UCSD-AML1 (cell line): ENCODE measurements around the gene ATP1B2.
"Not testable (repeated sequence)": the region's sequence is repeated elsewhere in the genome, so short reads cannot be mapped to it uniquely, and the experiment has no call there.

Experiments
- DNase-seq: peaks from one replicate; lab custom pipeline; 2025; ENCODE audit not compliant: unreplicated experiment; lab: John Stamatoyannopoulos, UW

ATP1B2 gene

GRCh38 chr17:7633093-7633492 is 17.6 kb upstream of the ATP1B2 start:
- DNase-seq: no peak

- DNase-seq: peak; percentile 70
Measured at GRCh38 chr17:7634384-7634783, 16.3 kb upstream of the ATP1B2 start.

GRCh38 chr17:7636163-7636562 is 14.6 kb upstream of the ATP1B2 start:
- DNase-seq: no peak

- DNase-seq: no peak
Measured at GRCh38 chr17:7640783-7641182, 9.9 kb upstream of the ATP1B2 start.

- DNase-seq: not testable (repeated sequence)
Measured at GRCh38 chr17:7641635-7642034, 9.1 kb upstream of the ATP1B2 start.

- DNase-seq: no peak
Measured at GRCh38 chr17:7644775-7645174, 6.0 kb upstream of the ATP1B2 start.

GRCh38 chr17:7646457-7646856 is 4.3 kb upstream of the ATP1B2 start:
- DNase-seq: no peak

GRCh38 chr17:7647018-7647417 is 3.7 kb upstream of the ATP1B2 start:
- no peak for DNase-seq

- DNase-seq: no peak
Measured at GRCh38 chr17:7651097-7651664, 455 bp downstream of the ATP1B2 start.

- DNase-seq: no peak
Measured at GRCh38 chr17:7651665-7652387, 1.1 kb downstream of the ATP1B2 start.

- DNase-seq: no peak
Measured at GRCh38 chr17:7652388-7653356, 1.9 kb downstream of the ATP1B2 start.

GRCh38 chr17:7654832-7655540 is 4.3 kb downstream of the ATP1B2 start:
- DNase-seq: no peak

GRCh38 chr17:7655541-7655840 is 4.8 kb downstream of the ATP1B2 start:
- DNase-seq: no peak

- DNase-seq: no peak
Measured at GRCh38 chr17:7656958-7657609, 6.4 kb downstream of the ATP1B2 start.

GRCh38 chr17:7667656-7668406 is 17.1 kb downstream of the ATP1B2 start:
- DNase-seq: no peak

GRCh38 chr17:7668482-7668881 is 17.8 kb downstream of the ATP1B2 start:
- no peak for DNase-seq

GRCh38 chr17:7673239-7673638 is 22.5 kb downstream of the ATP1B2 start:
- DNase-seq: peak; percentile 16

GRCh38 chr17:7674934-7675333 is 24.2 kb downstream of the ATP1B2 start:
- DNase-seq: no peak

- DNase-seq: no peak
Measured at GRCh38 chr17:7676533-7676932, 25.8 kb downstream of the ATP1B2 start.
